ENCODE measurements around the gene WARS2.

WARS2 gene

GRCh38 chr1:118993700-118994026 is 146.8 kb downstream of the WARS2 start:
- no peak for DNase-seq

- DNase-seq = no peak
Measured at GRCh38 chr1:118992868-118993699, 147.4 kb downstream of the WARS2 start.

GRCh38 chr1:118992237-118992825 is 148.1 kb downstream of the WARS2 start:
- no peak for DNase-seq

GRCh38 chr1:118991448-118991847 is 149.0 kb downstream of the WARS2 start:
- DNase-seq = no peak

- DNase-seq = no peak
Measured at GRCh38 chr1:118990513-118991152, 149.8 kb downstream of the WARS2 start.

GRCh38 chr1:118989878-118990378 is 150.5 kb downstream of the WARS2 start:
- no peak for DNase-seq

- DNase-seq = no peak
Measured at GRCh38 chr1:118989006-118989815, 151.2 kb downstream of the WARS2 start.

- DNase-seq = no peak
Measured at GRCh38 chr1:118988186-118989005, 152.1 kb downstream of the WARS2 start, which contains the start of gene TBX15. TBX15 (minus strand) TSS chr1:118988343; CDS start chr1:118987795, 548 bp downstream.

- no peak for DNase-seq
Measured at GRCh38 chr1:118987468-118988185, 152.8 kb downstream of the WARS2 start.

- DNase-seq = no peak
Measured at GRCh38 chr1:118986555-118987467, 153.6 kb downstream of the WARS2 start.

GRCh38 chr1:118985640-118986554 is 154.6 kb downstream of the WARS2 start:
- DNase-seq = no peak

- no peak for DNase-seq
Measured at GRCh38 chr1:118984722-118985639, 155.5 kb downstream of the WARS2 start.

GRCh38 chr1:118984086-118984721 is 156.2 kb downstream of the WARS2 start:
- no peak for DNase-seq

- DNase-seq = no peak
Measured at GRCh38 chr1:118983558-118984041, 156.9 kb downstream of the WARS2 start.

- no peak for DNase-seq
Measured at GRCh38 chr1:118982821-118983557, 157.5 kb downstream of the WARS2 start.

- DNase-seq = no peak
Measured at GRCh38 chr1:118982266-118982665, 158.2 kb downstream of the WARS2 start.
